ENCODE data around the gene KIF26B. TPM values are rescaled to one million over a fixed set of nuclear protein-coding genes. Genes with fewer than 3 reads are reported as not detected.

The KIF26B gene
- total RNA-seq, 1 experiment from 2014 or later: 0.04 TPM

- ChIA-PET CTCF (no interaction called here), POLR2A (ENCODE audit: unreplicated experiment) (no interaction called here)
- peaks cover 63% of the 10 kb centered on the region for H3K27me3 ChIP-seq (ENCODE audit: low read length)
- H3K9me2 ChIP-seq (replicated peaks; ENCODE audit: low read length): no peaks in the 10 kb centered on the region
- no peak overlapping the region for H3K27ac ChIP-seq (ENCODE audit: low read length)
- ATAC-seq (no peak), DNase-seq (no peak)
- no TSS peak for BruUV-seq (replicated peaks)
- no peaks in the 10 kb centered on the region for H3K9me3 ChIP-seq (ENCODE audit: low read length)
- no peak overlapping the region for H3K4me3 ChIP-seq (ENCODE audit: low read length)
- H3K4me1 ChIP-seq (ENCODE audit: insufficient read depth, low read length): no peaks in the 10 kb centered on the region
- H4K20me1 ChIP-seq (ENCODE audit: low read length): no peaks in the 10 kb centered on the region
- no peaks in the 10 kb centered on the region for H3K36me3 ChIP-seq (ENCODE audit: low read depth, low read length)
- TF ChIP-seq EZH2phosphoT487 (IDR thresholded peaks at IDR 0.05; ENCODE audit: borderline replicate concordance, low read length) (no peak), CTCF (conservative IDR thresholded peaks at IDR 0.05; ENCODE audit: low read depth, low read length) (no peak), EZH2 (IDR thresholded peaks at IDR 0.05; ENCODE audit: low read length, unreplicated experiment) (no peak)
- no peaks in the 10 kb centered on the region for H3F3A ChIP-seq (ENCODE audit: low read length, unreplicated experiment)
- no peaks in the 10 kb centered on the region for H3K79me2 ChIP-seq (ENCODE audit: low read length)
- H3K4me2 ChIP-seq (ENCODE audit: low read length): no peak overlapping the region
- H2AFZ ChIP-seq (ENCODE audit: low read length): no peak overlapping the region
- intact Hi-C loops (cut with micrococcal nuclease): no loop called here
- H3K9ac ChIP-seq (ENCODE audit: low read length): no peak overlapping the region
Measured at GRCh38 chr1:245469006-245469405, 314.2 kb downstream of the KIF26B start.

DNA sequence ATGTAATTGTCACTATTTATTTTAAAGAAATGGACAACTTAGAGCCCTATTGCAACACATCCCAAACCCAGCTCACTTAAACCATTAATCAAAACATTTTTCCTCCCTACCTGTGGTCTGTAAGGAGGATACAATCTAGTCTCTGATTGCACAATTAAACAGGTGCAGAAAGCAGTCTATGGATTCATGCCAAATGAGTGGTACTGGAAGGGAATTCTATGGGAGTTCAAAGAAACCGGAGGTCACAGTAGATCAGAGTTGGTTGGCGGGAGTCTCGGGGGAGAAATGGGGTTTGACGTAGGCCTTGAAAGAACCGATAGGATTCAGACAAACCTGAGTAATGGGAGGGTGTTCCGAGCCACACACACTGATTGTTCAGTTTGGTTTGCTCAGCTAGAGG is 314.9 kb downstream of the KIF26B start:
- H2AFZ ChIP-seq (ENCODE audit: low read length): no peak overlapping the region
- H3F3A ChIP-seq (ENCODE audit: low read length, unreplicated experiment): no peaks in the 10 kb centered on the region
- intact Hi-C loops (cut with micrococcal nuclease): no loop called here
- POLR2A ChIA-PET (ENCODE audit: unreplicated experiment): no interaction called here
- no peaks in the 10 kb centered on the region for H3K9me3 ChIP-seq (ENCODE audit: low read length)
- H3K27ac ChIP-seq (ENCODE audit: low read length): no peak overlapping the region
- no peak overlapping the region for H3K9ac ChIP-seq (ENCODE audit: low read length)
- peaks cover 58% of the 10 kb centered on the region for H3K27me3 ChIP-seq (ENCODE audit: low read length)
- H3K4me2 ChIP-seq (ENCODE audit: low read length): no peak overlapping the region
- ATAC-seq (no peak), DNase-seq (no peak)
- CTCF ChIA-PET: no interaction called here
- H3K4me1 ChIP-seq (ENCODE audit: insufficient read depth, low read length): no peaks in the 10 kb centered on the region
- TF ChIP-seq EZH2phosphoT487 (IDR thresholded peaks at IDR 0.05; ENCODE audit: borderline replicate concordance, low read length): no peak
- TF ChIP-seq EZH2 (IDR thresholded peaks at IDR 0.05; ENCODE audit: low read length, unreplicated experiment): no peak
- TF ChIP-seq CTCF (conservative IDR thresholded peaks at IDR 0.05; ENCODE audit: low read depth, low read length): no peak
- H3K9me2 ChIP-seq (replicated peaks; ENCODE audit: low read length): no peaks in the 10 kb centered on the region
- H4K20me1 ChIP-seq (ENCODE audit: low read length): no peaks in the 10 kb centered on the region
- no peak overlapping the region for H3K4me3 ChIP-seq (ENCODE audit: low read length)
- H3K79me2 ChIP-seq (ENCODE audit: low read length): no peaks in the 10 kb centered on the region
- no TSS peak for BruUV-seq (replicated peaks)
- H3K36me3 ChIP-seq (ENCODE audit: low read depth, low read length): no peaks in the 10 kb centered on the region

GRCh38 chr1:245475126-245475525 is 320.3 kb downstream of the KIF26B start:
- no peak overlapping the region for H3K4me2 ChIP-seq (ENCODE audit: low read length)
- H3K4me1 ChIP-seq (ENCODE audit: insufficient read depth, low read length): no peaks in the 10 kb centered on the region
- TF ChIP-seq CTCF (conservative IDR thresholded peaks at IDR 0.05; ENCODE audit: low read depth, low read length) (no peak), EZH2 (IDR thresholded peaks at IDR 0.05; ENCODE audit: low read length, unreplicated experiment) (no peak), EZH2phosphoT487 (IDR thresholded peaks at IDR 0.05; ENCODE audit: borderline replicate concordance, low read length) (no peak)
- POLR2A ChIA-PET (ENCODE audit: unreplicated experiment): no interaction called here
- peaks cover 74% of the 10 kb centered on the region for H3K27me3 ChIP-seq (ENCODE audit: low read length)
- no peaks in the 10 kb centered on the region for H3K79me2 ChIP-seq (ENCODE audit: low read length)
- H3K9me3 ChIP-seq (ENCODE audit: low read length): no peaks in the 10 kb centered on the region
- intact Hi-C loops (cut with micrococcal nuclease): no loop called here
- CTCF ChIA-PET: no interaction called here
- DNase-seq (no peak), ATAC-seq (no peak)
- H2AFZ ChIP-seq (ENCODE audit: low read length): no peak overlapping the region
- H3K9me2 ChIP-seq (replicated peaks; ENCODE audit: low read length): no peaks in the 10 kb centered on the region
- H4K20me1 ChIP-seq (ENCODE audit: low read length): no peaks in the 10 kb centered on the region
- H3K27ac ChIP-seq (ENCODE audit: low read length): no peak overlapping the region
- H3F3A ChIP-seq (ENCODE audit: low read length, unreplicated experiment): no peaks in the 10 kb centered on the region
- no peak overlapping the region for H3K4me3 ChIP-seq (ENCODE audit: low read length)
- no peaks in the 10 kb centered on the region for H3K36me3 ChIP-seq (ENCODE audit: low read depth, low read length)
- no TSS peak for BruUV-seq (replicated peaks)
- H3K9ac ChIP-seq (ENCODE audit: low read length): no peak overlapping the region
